ENCODE results near the gene ZNF433. TPM values are rescaled to one million over a fixed set of nuclear protein-coding genes. Genes with fewer than 3 reads are reported as not detected.
A peak's percentile ranks its signal among the peaks of the same experiment; 100 is the strongest.
"Not testable (repeated sequence)": the region's sequence is repeated elsewhere in the genome, so short reads cannot be mapped to it uniquely, and the experiment has no call there.

The ZNF433 gene
- polyA plus RNA-seq (ENCODE audit: insufficient read length in 12 of 12): 1 to 10 TPM in 10 of 12 donors, not detected in 2; 2.9 to 7.7 (median 4.8) TPM
- long read RNA-seq, donor 1, partial matches to known transcripts: 0 of 6 reads
- long read RNA-seq, donor 1, other reads (novel, unspliced or antisense): 0 of 6 reads
- long read RNA-seq, donor 2, partial matches to known transcripts: 0 of 2 reads
- long read RNA-seq, donor 2, other reads (novel, unspliced or antisense): 0 of 2 reads
- long read RNA-seq, donor 3, partial matches to known transcripts: 0 of 1 reads
- long read RNA-seq, donor 3, other reads (novel, unspliced or antisense): 0 of 1 reads
- long read RNA-seq, donor 4, partial matches to known transcripts: 0 of 3 reads
- long read RNA-seq, donor 4, other reads (novel, unspliced or antisense): 0 of 3 reads
- long read RNA-seq, donor 5, partial matches to known transcripts: 0 of 4 reads
- long read RNA-seq, donor 5, other reads (novel, unspliced or antisense): 0 of 4 reads
- long read RNA-seq, donor 6: 0 reads
- long read RNA-seq, donor 7, partial matches to known transcripts: 0 of 1 reads
- long read RNA-seq, donor 7, other reads (novel, unspliced or antisense): 0 of 1 reads
- long read RNA-seq, donor 8, partial matches to known transcripts: 0 of 2 reads
- long read RNA-seq, donor 8, other reads (novel, unspliced or antisense): 0 of 2 reads
- long read RNA-seq, donor 9: 0 reads
- long read RNA-seq, donor 10, partial matches to known transcripts: 0 of 1 reads
- long read RNA-seq, donor 10, other reads (novel, unspliced or antisense): 0 of 1 reads
- long read RNA-seq, donor 11, partial matches to known transcripts: 0 of 1 reads
- long read RNA-seq, donor 11, other reads (novel, unspliced or antisense): 0 of 1 reads

DNA sequence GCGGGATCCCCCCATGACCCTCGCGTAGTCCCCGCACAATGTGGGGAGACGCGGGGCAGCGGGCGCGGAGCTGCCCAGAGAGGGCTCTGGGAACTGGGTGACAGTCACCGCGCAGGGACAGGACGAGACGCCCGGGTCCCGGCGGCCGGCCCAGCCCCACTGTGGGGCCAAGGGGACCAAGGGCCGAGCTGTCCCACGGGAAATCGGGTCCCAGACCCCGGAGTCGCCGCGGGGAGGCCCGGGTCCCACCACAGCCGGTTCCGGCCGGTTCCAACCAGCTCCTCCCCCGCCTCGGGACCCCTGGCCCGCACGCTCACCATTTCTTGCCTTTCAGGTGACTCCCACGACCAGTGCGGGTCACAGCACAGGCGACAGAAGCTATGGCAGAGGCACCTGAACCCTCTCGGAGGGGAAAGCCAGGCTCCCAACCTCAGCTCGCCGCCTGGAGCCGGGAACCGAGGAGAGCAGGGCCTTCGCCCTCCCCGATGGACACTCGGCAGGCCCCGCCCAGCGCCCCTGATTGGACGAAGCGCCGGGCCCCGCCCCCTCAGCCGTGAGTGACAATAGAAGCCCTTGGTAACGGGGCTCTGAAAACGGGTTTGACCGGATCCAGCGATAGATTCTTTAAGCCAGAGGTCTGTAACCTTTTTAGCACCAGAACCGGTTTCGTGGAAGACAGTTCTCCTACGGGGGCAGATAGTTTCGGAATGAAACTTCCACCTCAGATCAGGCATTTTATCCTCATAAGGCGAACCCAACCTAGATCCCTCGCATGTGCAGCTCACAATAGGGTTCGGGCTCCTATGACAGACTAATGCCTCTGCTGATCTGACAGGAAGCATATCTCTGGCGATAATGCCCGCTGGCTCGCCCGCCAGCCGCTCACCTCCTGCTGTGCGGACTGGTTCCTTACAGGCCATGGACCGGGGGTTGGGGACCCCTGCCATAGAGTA is at the start of gene ZNF433:
ZNF433 (minus strand) TSS at position 460 of the 953 bp plus-strand sequence; CDS start at position 320, 140 bp downstream.
- DNase-seq: peak; percentile 90

DNA sequence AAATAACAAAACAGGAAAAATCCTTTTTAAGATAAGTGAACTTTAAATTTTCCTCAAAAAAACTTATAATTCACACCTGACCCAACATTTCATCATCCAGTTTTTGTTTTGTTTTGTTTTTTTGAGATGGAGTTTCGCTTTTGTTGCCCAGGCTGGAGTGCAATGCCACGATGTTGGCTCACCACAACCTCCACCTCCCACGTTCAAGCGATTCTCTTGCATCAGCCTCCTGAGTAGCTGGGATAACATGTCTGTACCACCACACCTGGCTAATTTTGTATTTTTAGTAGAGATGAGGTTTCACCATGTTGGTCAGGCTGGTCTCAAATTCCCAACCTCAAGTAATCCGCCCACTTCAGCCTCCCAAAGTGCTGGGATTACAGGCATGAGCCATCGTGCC is 47.9 kb upstream of the ZNF433 start:
- not testable (repeated sequence) for DNase-seq

DNA sequence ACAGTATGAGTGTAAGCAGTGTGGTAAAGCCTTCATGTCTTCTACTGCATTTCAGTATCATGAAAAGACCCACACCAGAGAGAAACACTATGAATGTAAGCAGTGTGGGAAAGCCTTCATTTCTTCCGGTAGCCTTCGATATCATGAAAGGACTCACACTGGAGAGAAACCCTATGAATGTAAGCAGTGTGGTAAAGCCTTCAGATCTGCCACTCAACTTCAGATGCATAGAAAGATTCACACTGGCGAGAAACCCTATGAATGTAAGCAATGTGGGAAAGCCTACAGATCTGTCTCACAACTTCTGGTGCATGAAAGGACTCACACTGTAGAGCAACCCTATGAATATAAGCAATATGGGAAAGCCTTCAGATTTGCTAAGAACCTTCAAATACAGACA is 41.9 kb upstream of the ZNF433 start:
- no peak for DNase-seq

DNA sequence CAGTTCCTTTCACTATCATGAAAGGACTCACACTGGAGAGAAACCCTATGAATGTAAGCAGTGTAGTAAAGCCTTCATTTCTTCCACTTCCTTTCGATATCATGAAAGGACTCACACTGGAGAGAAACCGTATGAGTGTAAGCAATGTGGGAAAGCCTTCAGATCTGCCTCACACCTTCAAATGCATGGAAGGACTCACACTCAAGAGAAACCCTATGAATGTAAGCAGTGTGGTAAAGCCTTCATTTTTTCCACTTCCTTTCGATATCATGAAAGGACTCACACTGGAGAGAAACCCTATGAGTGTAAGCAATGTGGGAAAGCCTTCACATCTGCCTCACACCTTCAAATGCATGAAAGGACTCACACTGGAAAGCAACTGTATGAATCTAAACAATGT is 40.9 kb upstream of the ZNF433 start:
- not testable (repeated sequence) for DNase-seq

DNA sequence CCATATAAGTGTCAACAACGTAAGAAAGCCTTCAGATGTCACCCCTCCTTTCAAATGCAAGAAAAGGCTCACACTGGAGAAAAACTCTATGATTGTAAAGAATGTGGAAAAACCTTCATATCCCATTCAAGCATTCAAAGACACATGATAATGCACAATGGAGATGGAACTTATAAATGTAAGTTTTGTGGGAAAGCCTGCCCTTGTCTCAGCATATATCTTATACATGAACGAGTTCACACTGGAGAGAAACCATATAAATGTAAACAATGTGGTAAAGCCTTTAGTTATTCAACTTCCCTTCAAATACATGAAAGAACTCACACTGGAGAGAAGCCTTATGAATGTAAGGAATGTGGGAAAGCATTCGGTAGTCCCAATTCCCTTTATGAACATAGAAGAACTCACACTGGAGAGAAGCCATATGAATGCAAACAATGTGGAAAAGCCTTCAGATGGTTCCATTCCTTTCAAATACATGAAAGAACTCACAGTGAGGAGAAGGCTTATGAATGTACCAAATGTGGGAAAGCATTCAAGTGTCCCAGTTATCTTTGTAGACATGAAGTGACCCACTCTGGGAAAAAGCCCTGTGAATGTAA is 40.2 kb upstream of the ZNF433 start:
- DNase-seq: no peak

DNA sequence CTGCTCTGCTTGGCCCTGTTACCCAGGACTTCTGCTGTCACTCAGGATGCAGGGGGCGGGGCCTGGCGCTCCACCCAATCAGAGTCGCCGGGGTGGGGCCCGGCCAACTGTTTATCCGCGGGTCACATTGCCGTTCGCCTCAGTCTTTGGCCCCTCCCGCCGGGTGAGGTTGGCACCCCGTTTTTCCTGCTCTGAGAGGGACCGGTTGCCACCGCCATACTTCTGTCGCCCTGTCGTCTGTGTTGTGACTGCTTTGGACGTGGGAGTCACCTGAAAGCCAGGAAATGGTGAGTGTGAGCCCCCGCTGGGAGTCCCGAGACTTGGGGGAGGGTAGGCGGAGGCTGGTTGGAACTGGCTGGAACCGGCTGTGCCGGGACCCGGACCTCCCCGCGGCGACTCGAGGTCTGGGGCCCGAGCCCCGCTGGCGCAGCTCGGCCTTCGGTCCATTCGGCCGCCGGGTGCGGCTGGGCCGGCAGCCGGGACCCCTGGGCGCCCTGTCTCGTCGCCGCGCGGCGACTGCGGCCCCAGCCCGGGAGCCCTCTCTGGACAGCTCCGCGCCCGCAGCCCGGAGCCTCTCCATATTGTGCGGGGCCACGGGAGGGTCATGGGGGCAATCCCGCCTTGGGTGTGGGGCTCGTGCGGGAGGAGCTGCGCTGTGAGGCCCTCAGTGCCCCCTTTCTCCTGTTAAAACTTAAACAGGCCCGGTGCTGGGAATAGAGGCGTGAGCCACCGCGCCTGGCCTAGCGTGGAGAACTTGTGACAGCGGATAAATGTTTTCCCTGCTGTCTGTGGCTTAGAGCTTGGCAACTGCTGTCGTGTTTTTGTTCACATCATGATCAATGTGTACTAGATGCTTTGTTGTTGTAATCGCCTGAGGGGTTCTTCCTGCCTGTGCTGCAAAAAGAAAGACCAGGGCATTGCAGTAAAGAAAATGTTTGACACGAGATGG is 29.4 kb upstream of the ZNF433 start, which contains the start of gene ZNF844:
ZNF844 (plus strand) TSS at position 142 of the 949 bp plus-strand sequence; CDS start at position 285, 143 bp downstream.
- DNase-seq: peak; percentile 95

DNA sequence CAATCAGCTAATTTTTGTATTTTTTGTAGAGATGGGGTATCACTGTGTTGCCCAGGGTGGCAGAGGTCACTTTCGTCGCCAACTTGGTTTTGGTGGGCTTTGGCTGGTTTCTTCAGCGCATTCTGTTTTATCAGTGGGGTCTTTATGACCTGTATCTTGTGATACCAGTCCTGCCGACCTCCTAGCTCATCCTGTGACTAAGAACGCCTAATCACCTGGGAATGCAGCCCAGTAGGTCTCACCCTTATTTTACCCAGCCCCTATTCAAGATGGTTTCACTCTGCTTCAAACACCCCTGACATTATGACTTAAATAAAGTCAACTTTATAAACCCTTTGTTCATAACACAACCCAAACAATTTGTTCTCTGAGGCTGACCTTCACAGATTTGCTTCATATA is 20.3 kb upstream of the ZNF433 start:
- no peak for DNase-seq

DNA sequence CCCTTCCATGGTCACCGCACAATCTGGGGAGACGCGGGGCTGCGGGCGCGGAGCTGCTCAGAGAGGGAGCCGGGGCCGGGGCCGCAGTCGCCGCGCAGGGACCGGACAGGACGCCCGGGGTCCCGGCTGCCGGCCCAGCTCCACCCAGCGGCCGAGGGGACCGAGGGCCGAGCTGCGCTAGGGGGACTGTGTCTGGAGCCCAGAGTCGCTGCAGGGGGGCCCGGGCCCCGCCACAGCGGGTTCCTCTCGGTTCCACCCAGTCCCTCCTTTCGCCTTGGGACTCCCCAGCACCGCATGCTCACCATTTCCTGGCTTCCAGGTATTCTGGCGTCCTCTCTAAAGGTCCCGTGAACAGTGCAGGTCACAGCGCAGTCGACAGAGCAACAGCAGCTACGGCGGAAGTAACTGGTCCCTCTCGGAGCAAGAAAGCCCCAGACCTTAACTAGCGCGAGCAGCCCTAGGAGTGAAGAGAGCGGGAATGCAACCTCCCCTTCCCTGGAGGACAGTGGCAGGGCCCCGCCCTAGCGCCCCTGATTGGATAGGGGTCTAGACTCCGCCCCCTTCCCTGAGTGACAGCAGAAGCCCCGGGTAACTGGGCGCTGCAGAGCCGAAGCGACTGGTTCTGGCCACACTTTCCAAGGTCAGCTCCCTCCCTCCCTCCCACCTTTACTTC is 17.2 kb upstream of the ZNF433 start, which contains the start of gene ZNF878:
ZNF878 (minus strand) TSS at position 465 of the 673 bp plus-strand sequence; CDS start at position 305, 160 bp downstream.
- peak; percentile 81 for DNase-seq

DNA sequence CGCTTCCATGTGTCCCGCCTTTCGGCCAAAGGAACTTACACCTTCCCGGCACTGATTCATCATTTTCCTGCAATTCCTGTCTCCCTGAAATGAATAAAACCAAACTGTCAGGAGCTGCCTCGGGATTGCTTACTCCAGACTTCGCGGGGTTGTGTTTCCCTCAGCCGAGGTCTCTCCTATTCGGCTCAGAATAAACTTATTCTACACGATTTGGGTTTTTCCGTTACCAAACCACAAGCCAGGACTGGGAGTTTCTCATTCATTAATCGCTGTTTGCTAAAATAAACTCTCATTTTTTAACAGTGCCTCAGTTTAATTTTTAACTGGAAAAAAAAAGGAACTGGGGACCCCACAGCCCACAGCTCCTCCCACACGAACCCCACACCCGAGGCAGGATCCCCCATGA is 16.6 kb upstream of the ZNF433 start:
- DNase-seq: no peak

DNA sequence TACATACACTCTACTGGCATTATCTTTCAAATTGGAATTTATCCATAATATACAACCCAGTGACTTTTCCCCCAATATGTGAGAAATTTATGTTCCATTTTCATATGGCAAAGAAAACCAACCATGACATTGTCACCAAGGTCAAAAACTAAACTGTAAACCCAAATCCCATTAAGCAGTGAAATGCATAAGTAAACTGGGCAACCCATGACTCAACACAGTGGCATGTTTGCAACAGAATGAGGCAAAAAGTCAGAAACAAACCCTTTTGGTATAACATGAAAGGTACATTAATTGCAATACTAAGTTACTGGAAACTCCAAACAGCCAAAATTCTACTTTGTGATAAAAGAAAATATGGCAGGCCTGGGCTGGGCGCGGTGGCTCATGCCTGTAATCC is 12.4 kb upstream of the ZNF433 start:
- no peak for DNase-seq

DNA sequence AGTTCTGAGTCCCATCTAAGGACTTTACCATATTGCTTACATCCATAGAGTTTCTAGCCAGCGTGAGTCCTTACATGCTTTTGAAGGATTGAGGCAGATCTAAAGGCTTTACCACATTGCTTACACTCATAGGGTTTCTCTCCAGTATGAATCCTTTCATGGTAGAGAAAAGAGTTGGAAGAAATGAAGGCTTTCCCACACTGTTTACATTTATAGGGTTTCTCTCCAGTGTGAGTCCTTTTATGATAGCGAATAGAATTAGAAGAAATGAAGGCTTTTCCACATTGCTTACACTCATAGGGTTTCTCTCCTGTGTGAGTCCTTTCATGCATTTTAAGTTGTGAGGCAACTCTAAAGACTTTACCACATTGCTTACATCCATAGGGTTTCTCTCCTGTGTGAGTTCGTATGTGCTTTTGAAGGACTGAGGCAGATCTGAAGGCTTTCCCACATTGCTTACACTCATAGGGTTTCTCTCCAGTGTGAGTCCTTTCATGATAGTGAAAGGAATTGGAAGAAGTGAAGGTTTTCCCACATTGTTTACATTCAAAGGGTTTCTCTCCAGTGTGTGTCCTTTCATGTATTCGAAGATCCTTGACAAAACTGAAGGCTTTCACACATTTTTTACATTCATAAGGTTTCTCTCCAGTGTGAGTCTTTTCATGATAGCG is 8.4 kb upstream of the ZNF433 start:
- DNase-seq: no peak

DNA sequence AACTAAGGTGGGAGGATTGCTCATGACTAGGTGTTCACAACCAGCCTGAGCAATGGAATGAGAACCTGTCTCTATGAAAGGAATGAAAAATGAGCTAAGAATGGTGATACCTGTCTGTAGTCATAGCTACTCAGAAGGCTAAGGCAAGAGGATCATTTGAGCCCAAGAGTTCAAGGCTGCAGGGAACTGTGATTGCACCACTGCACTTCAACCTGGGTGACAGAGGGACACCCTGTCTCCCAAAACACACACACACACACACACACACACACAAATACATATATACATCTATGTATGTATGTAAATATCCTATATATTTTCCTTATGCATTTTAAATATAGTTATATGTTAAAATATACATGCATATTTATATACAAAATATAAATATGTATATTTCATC is 7.4 kb upstream of the ZNF433 start:
- DNase-seq: no peak

DNA sequence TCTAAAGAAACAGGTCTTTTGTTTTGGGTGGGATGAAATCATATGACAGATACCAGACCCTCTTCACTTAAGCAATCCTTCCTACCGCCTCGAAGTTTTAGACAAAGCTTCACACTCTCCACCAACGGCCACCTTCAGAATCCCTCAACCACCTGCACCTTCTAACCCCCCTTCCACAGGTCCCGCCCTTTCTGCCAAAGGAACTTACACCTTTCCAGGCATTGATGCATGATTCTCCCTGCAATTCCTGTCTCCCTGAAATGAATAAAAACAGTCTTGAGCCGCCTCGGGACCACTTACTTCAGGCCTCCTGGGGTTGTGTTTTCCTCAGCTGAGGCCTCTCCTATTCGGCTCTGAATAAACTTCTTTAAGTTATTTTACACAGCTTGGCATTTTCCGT is 859 bp downstream of the ZNF433 start:
- no peak for DNase-seq

DNA sequence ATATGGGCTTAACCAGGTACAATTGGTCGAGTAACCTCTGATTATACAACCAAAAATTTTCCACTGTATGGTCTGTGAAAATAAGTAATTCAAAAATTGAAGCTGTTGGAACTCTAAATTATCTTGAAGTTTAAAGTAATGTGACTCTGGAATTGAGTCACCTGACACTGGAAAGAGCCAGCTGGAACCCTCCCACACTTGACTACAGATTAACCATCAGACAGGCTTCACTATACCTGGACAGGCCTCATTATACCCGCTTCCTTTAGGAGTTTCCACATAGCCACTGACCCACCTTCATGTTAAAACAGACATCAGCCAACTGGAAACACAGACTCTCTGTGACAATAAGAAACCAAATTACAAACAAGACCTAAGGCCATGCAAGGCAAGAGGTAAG is 1.3 kb downstream of the ZNF433 start:
- no peak for DNase-seq

DNA sequence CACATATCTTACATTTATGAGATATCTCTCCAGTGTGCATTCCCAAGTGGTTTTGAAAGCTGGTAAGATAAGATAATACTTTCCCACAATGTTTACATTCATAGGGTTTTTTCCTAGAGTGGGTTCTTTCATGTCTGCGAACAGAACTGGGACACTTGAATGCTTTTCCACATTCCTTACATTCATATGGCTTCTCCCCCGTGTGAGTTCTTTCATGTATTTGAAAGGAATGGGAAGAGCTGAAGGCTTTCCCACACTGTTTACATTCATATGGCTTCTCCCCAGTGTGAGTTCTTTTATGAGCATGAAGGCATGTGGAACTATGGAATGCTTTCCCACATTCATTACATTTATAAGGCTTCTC is 19.7 kb downstream of the ZNF433 start:
- DNase-seq: no peak

DNA sequence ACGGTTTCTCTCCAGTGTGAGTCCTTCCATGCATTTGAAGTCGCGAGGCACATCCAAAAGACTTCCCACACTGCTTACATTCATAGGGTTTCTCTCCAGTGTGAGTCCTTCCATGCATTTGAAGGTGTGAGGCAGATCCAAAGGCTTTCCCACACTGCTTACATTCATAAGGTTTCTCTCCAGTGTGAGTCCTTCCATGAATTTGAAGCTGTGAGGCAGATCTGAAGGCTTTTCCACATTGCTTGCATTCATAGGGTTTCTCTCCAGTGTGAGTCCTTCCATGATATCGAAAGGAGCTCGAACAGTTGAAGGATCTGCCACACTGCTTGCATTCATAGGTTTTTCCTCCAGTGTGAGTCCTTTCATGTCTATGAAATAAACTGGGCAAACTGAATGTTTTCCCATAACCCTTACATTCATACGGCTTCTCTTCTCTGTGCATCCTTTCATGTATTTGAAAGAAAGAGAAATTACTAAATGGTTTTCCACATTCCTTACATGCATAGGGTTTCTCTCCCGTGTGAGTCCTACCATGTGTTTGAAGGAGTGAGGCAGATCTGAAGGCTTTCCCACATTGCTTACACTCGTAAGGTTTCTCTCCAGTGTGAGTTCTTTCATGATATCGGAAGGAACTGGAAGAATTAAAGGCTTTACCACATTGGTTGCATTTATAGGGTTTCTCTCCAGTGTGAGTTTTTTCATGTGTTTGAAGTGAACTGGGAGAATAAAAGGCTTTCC is 20.3 kb downstream of the ZNF433 start:
- no peak for DNase-seq

DNA sequence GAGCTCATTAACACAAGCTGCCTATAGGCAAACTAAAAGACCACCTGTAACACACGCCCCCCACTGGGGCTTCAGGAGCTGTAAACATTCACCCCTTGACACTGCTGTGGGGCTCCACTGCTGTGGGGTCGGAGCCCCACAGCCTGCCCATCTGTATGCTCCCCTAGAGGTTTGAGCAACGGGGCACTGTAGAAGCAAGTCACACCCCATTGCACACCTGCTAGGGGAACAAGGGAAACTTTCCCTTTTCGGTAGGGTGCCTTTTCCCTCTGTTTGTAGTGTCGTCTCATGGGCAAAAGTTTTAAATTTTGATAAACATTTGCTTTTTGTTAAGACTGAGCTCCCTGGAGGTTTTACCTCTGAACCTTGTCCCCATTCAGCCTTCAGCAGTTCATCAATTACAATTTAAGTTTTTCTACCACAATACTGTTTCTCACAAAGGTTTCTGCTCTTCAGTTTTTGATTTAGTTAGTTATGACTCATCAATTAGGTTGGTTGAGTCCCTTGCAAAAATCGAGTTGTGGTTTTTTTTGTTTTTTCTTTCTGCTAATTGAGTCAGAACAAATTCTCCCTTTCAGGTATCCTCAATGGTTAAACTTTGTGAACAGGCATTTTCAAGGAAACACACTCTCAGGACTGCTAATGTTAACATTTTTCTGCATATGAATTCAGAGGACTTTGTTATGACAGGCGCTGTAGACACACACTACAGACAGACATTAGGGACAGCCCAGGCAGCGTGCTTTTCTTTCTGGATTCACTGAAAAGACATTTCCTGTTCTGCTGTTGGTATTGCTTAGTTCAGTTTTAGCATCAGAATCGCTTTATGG is 35.1 kb downstream of the ZNF433 start:
- DNase-seq: no peak
